Activated CD4-positive, alpha-beta T cell treated with anti-CD3 and anti-CD28 coated beads for 4 hours (primary cell): ENCODE measurements around the gene TMEM203.

Source experiments
- DNase-seq, 2 donors: peaks; one replicate each; pipeline ENCODE4 v3.0.0-alpha.2; 2020

TMEM203 gene

GRCh38 chr9:137228968-137229896 is 23.8 kb upstream of the TMEM203 start:
- no peak for DNase-seq

- no peak for DNase-seq
Observed at GRCh38 chr9:137228506-137228967, 23.1 kb upstream of the TMEM203 start.

GRCh38 chr9:137227853-137228505 is 22.5 kb upstream of the TMEM203 start:
- no peak for DNase-seq

- DNase-seq, result peak; percentile 78 to 81
Observed at GRCh38 chr9:137227054-137227852, 21.8 kb upstream of the TMEM203 start, which contains the start of gene RNF224. Gene RNF224 (plus strand): TSS chr9:137227502. CDS start chr9:137228336, 834 bp downstream.

- DNase-seq, result no peak
Observed at GRCh38 chr9:137226338-137227053, 21.0 kb upstream of the TMEM203 start.

GRCh38 chr9:137225699-137226331 is 20.4 kb upstream of the TMEM203 start:
- no peak for DNase-seq

- no peak for DNase-seq
Observed at GRCh38 chr9:137224830-137225694, 19.6 kb upstream of the TMEM203 start, which contains the start of gene CYSRT1. Gene CYSRT1 (plus strand): TSS chr9:137225174. CDS start chr9:137225622, 448 bp downstream.

- peak; percentile 97 to 99 for DNase-seq
Observed at GRCh38 chr9:137223078-137223970, 17.9 kb upstream of the TMEM203 start.

GRCh38 chr9:137222190-137223077 is 17.0 kb upstream of the TMEM203 start, which contains the start of gene RNF208:
Gene RNF208 (minus strand): TSS chr9:137222240. CDS start chr9:137221212, 1,028 bp downstream.
- DNase-seq, result no peak

GRCh38 chr9:137221506-137222111 is 16.2 kb upstream of the TMEM203 start:
- no peak for DNase-seq

GRCh38 chr9:137221095-137221505 is 15.7 kb upstream of the TMEM203 start:
- DNase-seq, result no peak

- DNase-seq, result no peak
Observed at GRCh38 chr9:137220317-137221094, 15.1 kb upstream of the TMEM203 start.

GRCh38 chr9:137219757-137220316 is 14.4 kb upstream of the TMEM203 start:
- DNase-seq, result no peak

GRCh38 chr9:137218754-137219271 is 13.4 kb upstream of the TMEM203 start:
- DNase-seq, result no peak

- no peak for DNase-seq
Observed at GRCh38 chr9:137218212-137218753, 12.8 kb upstream of the TMEM203 start.
